Liver (tissue), 3 donors: ENCODE results near the gene APLN.

Experiments
- EGR1 ChIP-seq, 2 donors: IDR thresholded peaks; 2 replicates each; pipeline ENCODE4 v1.6.1; 2016 to 2018; ENCODE audit warnings: antibody characterized with exemption in 2 of 2, low read depth in 2 of 2
- GABPA ChIP-seq, 2 donors: IDR thresholded peaks in 1 of 2; conservative IDR thresholded peaks in 1 of 2; 2 replicates each; pipeline ENCODE4 v1.6.1; 2016; ENCODE audit warnings: antibody characterized with exemption in 2 of 2, mild to moderate bottlenecking in 1 of 2, moderate library complexity in 1 of 2
- HNF4A ChIP-seq, 2 donors: conservative IDR thresholded peaks; 2 replicates each; pipeline ENCODE4 v1.6.1; 2016; ENCODE audit warnings: antibody characterized with exemption in 2 of 2, mild to moderate bottlenecking in 2 of 2
- JUND ChIP-seq, 2 donors: IDR thresholded peaks; 2 replicates each; pipeline ENCODE4 v1.6.1; 2016; ENCODE audit warnings: antibody characterized with exemption in 2 of 2
- NR2F2 ChIP-seq: IDR thresholded peaks from 2 replicates; pipeline ENCODE4 v1.6.1; 2016; ENCODE audit warnings: antibody characterized with exemption
- RAD21 ChIP-seq, 2 donors: IDR thresholded peaks; 2 replicates each; pipeline ENCODE4 v1.6.1; 2016; ENCODE audit warnings: antibody characterized with exemption in 2 of 2, mild to moderate bottlenecking in 2 of 2
- RXRA ChIP-seq, 2 donors: IDR thresholded peaks; 2 replicates each; pipeline ENCODE4 v1.6.1; 2017 to 2018; ENCODE audit warnings: antibody characterized with exemption in 2 of 2, mild to moderate bottlenecking in 1 of 2
- TAF1 ChIP-seq: conservative IDR thresholded peaks from 2 replicates; pipeline ENCODE4 v1.6.1; 2016; ENCODE audit warnings: antibody characterized with exemption, mild to moderate bottlenecking
- YY1 ChIP-seq: IDR thresholded peaks from 2 replicates; pipeline ENCODE4 v1.6.1; 2016; ENCODE audit warnings: antibody characterized with exemption, mild to moderate bottlenecking
- TF ChIP-seq, protein P1 (sequence below): IDR thresholded peaks from 2 replicates; pipeline ENCODE4 v1.6.1; 2016; ENCODE audit warnings: antibody characterized with exemption, mild to moderate bottlenecking
- TF ChIP-seq, protein P2 (sequence below): fragments of 150-350 bp; IDR thresholded peaks from 2 replicates; pipeline ENCODE4 v1.5.1; 2017; ENCODE audit warnings: improper control_type of control experiment, low read depth, low read length; ENCODE audit not compliant: missing input control
- TF ChIP-seq, protein P3 (sequence below): IDR thresholded peaks from 2 replicates; pipeline ENCODE4 v1.6.1; 2016; ENCODE audit warnings: antibody characterized with exemption
- TF ChIP-seq, protein P4 (sequence below): IDR thresholded peaks from 2 replicates; pipeline ENCODE4 v1.6.1; 2016; ENCODE audit warnings: antibody characterized with exemption
- donor health status: healthy.
- donor health status: healthy.

DNA sequence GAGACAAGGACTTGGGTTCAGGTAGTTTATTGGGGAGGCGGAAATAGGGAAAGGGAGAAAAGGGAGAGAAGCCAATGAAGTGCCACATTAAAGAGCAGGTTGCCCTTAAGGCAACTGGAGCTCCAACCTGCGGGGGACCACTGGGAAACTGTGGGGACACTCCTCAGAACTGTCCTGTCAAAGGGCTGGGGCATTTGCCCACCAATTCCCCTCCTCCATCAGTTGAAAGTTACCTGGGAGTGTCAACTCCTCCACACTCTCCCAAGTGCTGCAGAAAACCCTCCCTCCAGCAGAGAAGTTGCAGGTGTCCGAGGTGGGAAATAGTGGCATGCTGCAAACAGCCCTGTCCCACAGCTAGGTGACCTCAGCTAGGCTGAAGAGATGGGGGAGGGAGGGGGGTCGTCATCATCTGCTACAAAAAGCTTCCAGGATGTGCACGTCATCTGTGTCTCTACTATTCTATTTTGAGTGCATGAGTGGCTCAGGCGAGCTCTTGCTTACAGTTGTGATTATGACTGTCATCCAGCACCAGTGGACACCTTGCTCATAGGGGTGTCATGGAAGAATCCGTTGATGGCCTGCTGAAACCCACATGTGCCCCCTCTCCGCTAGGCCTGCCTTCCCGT is 42.6 kb upstream of the APLN start:
- TF ChIP-seq, protein P1, sequence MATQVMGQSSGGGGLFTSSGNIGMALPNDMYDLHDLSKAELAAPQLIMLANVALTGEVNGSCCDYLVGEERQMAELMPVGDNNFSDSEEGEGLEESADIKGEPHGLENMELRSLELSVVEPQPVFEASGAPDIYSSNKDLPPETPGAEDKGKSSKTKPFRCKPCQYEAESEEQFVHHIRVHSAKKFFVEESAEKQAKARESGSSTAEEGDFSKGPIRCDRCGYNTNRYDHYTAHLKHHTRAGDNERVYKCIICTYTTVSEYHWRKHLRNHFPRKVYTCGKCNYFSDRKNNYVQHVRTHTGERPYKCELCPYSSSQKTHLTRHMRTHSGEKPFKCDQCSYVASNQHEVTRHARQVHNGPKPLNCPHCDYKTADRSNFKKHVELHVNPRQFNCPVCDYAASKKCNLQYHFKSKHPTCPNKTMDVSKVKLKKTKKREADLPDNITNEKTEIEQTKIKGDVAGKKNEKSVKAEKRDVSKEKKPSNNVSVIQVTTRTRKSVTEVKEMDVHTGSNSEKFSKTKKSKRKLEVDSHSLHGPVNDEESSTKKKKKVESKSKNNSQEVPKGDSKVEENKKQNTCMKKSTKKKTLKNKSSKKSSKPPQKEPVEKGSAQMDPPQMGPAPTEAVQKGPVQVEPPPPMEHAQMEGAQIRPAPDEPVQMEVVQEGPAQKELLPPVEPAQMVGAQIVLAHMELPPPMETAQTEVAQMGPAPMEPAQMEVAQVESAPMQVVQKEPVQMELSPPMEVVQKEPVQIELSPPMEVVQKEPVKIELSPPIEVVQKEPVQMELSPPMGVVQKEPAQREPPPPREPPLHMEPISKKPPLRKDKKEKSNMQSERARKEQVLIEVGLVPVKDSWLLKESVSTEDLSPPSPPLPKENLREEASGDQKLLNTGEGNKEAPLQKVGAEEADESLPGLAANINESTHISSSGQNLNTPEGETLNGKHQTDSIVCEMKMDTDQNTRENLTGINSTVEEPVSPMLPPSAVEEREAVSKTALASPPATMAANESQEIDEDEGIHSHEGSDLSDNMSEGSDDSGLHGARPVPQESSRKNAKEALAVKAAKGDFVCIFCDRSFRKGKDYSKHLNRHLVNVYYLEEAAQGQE: no peak
- TF ChIP-seq GABPA (IDR thresholded peaks at IDR 0.05 in 1 of 2, conservative IDR thresholded peaks at IDR 0.05 in 1 of 2) (no peak), RAD21 (IDR thresholded peaks at IDR 0.05) (no peak), YY1 (no peak), NR2F2 (no peak), TAF1 (no peak), JUND (IDR thresholded peaks at IDR 0.05) (no peak), RXRA (IDR thresholded peaks at IDR 0.05) (no peak), EGR1 (IDR thresholded peaks at IDR 0.05; ENCODE audit: low read depth in 2 of 2) (no peak), HNF4A (conservative IDR thresholded peaks at IDR 0.05) (no peak)
- TF ChIP-seq, protein P2, sequence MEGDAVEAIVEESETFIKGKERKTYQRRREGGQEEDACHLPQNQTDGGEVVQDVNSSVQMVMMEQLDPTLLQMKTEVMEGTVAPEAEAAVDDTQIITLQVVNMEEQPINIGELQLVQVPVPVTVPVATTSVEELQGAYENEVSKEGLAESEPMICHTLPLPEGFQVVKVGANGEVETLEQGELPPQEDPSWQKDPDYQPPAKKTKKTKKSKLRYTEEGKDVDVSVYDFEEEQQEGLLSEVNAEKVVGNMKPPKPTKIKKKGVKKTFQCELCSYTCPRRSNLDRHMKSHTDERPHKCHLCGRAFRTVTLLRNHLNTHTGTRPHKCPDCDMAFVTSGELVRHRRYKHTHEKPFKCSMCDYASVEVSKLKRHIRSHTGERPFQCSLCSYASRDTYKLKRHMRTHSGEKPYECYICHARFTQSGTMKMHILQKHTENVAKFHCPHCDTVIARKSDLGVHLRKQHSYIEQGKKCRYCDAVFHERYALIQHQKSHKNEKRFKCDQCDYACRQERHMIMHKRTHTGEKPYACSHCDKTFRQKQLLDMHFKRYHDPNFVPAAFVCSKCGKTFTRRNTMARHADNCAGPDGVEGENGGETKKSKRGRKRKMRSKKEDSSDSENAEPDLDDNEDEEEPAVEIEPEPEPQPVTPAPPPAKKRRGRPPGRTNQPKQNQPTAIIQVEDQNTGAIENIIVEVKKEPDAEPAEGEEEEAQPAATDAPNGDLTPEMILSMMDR: no peak
- TF ChIP-seq, protein P3, sequence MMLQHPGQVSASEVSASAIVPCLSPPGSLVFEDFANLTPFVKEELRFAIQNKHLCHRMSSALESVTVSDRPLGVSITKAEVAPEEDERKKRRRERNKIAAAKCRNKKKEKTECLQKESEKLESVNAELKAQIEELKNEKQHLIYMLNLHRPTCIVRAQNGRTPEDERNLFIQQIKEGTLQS: no peak
- TF ChIP-seq, protein P4, sequence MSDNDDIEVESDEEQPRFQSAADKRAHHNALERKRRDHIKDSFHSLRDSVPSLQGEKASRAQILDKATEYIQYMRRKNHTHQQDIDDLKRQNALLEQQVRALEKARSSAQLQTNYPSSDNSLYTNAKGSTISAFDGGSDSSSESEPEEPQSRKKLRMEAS: no peak
